Endodermal cell (in vitro differentiated cells): ENCODE data around the gene ADRM1. TPM values are rescaled to one million over a fixed set of nuclear protein-coding genes. Genes with fewer than 3 reads are reported as not detected.

Experiments used
- DNase-seq: peaks from one replicate; pipeline ENCODE4 v3.0.0-alpha.2; 2017
- H3K27ac ChIP-seq: 2 replicates; pipeline ENCODE4 v1.5.1; 2013; ENCODE audit warnings: mild to moderate bottlenecking, low read depth, low read length, moderate library complexity
- H3K27me3 ChIP-seq: 2 replicates; pipeline ENCODE4 v1.6.1; 2013; ENCODE audit warnings: mild to moderate bottlenecking, low read length, moderate library complexity; ENCODE audit not compliant: insufficient read depth, control insufficient read depth, poor library complexity, severe bottlenecking
- H3K36me3 ChIP-seq: 2 replicates; pipeline ENCODE4 v1.7.0; 2013; ENCODE audit warnings: mild to moderate bottlenecking, low read length, moderate library complexity; ENCODE audit not compliant: control insufficient read depth, insufficient read depth
- H3K4me1 ChIP-seq: one replicate; pipeline ENCODE4 v1.7.0; 2013; ENCODE audit warnings: low read length; ENCODE audit not compliant: control insufficient read depth, insufficient read depth
- H3K4me3 ChIP-seq: 2 replicates; pipeline ENCODE4 v1.5.1; 2013; ENCODE audit warnings: mild to moderate bottlenecking, low read length, moderate library complexity
- H3K9ac ChIP-seq: 2 replicates; pipeline ENCODE4 v1.6.1; 2013; ENCODE audit warnings: mild to moderate bottlenecking, low read length, moderate library complexity; ENCODE audit not compliant: poor library complexity, severe bottlenecking; ENCODE audit errors: extremely low read depth
- H3K9me3 ChIP-seq: 2 replicates; pipeline ENCODE4 v1.6.1; 2013; ENCODE audit warnings: mild to moderate bottlenecking, low read length, moderate library complexity; ENCODE audit not compliant: control insufficient read depth
- H3K27ac Mint-ChIP-seq: 2 replicates; pipeline ENCODE4 v1.8.0; 2020; ENCODE audit warnings: mixed read lengths
- H3K27me3 Mint-ChIP-seq: 2 replicates; pipeline ENCODE4 v1.8.0; 2021; ENCODE audit warnings: mild to moderate bottlenecking, mixed read lengths; ENCODE audit not compliant: insufficient read depth
- H3K36me3 Mint-ChIP-seq: 2 replicates; pipeline ENCODE4 v1.8.0; 2020; ENCODE audit warnings: low read depth, mixed read lengths
- H3K4me1 Mint-ChIP-seq: 2 replicates; pipeline ENCODE4 v1.8.0; 2020; ENCODE audit warnings: mixed read lengths
- H3K4me3 Mint-ChIP-seq: 2 replicates; pipeline ENCODE4 v1.8.0; 2020; ENCODE audit warnings: mild to moderate bottlenecking, moderate library complexity, mixed read lengths
- H3K9me3 Mint-ChIP-seq: 2 replicates; pipeline ENCODE4 v1.8.0; 2020; ENCODE audit warnings: mild to moderate bottlenecking, mixed read lengths
- CTCF ChIP-seq: fragments of 200-600 bp; sonication (generic); conservative IDR thresholded peaks from 2 replicates; pipeline ENCODE4 v1.5.0; 2021; ENCODE audit warnings: antibody characterized with exemption, mild to moderate bottlenecking
- WGBS, 2 experiments: methylation state at CpG; one replicate each; pipeline versions ENCODE4 v1.1.5 to v1.1.7; 2013; ENCODE audit warnings: missing lambda C conversion rate in 2 of 2, mixed read lengths in 1 of 2; ENCODE audit not compliant: insufficient coverage in 1 of 2, insufficient read length in 1 of 2; 5-methylcytosine and 5-hydroxymethylcytosine counted together
- total RNA-seq, 2 donors: library from RNA; stranded (reverse); fragmentation: NEBNext Ultra II Directional in 1 of 2; extraction: Animal tissue kit (Norgen Biotek cat#: 25700) in 1 of 2; gene quantifications; 2 replicates in 1 of 2; 3 replicates in 1 of 2; pipeline ENCODE4 v1.2.1, GENCODE V29; 2021

The ADRM1 gene
- total RNA-seq, 2 donors from 2014 or later = 105 to 106 TPM

GRCh38 chr20:62254021-62254724 lies 48.6 kb upstream of the ADRM1 start:
- Mint-ChIP-seq H3K9me3 (no peaks in the 10 kb centered on the region), H3K36me3 (peaks cover 31% of the 10 kb centered on the region), H3K4me1 (no peaks in the 10 kb centered on the region), H3K27ac (peak overlapping the region; percentile 85), H3K4me3 (no peak overlapping the region), H3K27me3 (no peaks in the 10 kb centered on the region)
- Histone ChIP-seq H3K4me1 (no peaks in the 10 kb centered on the region), H3K4me3 (no peak overlapping the region), H3K9ac (no peak overlapping the region), H3K36me3 (peaks cover 24% of the 10 kb centered on the region), H3K9me3 (no peaks in the 10 kb centered on the region), H3K27me3 (no peaks in the 10 kb centered on the region), H3K27ac (peak overlapping the region; percentile 8)
- 87 to 91% methylated on average over 14 to 24 of the region's 24 CpGs for WGBS, 2 experiments
- TF ChIP-seq CTCF = no peak
- DNase-seq = no peak

- no peaks in the 10 kb centered on the region for H3K9me3 ChIP-seq
- H3K9ac ChIP-seq = no peak overlapping the region
- Mint-ChIP-seq H3K27me3 (no peaks in the 10 kb centered on the region), H3K4me3 (no peak overlapping the region), H3K27ac (no peak overlapping the region), H3K4me1 (no peaks in the 10 kb centered on the region), H3K9me3 (no peaks in the 10 kb centered on the region), H3K36me3 (peaks cover 44% of the 10 kb centered on the region)
- H3K36me3 ChIP-seq = peaks cover 39% of the 10 kb centered on the region
- DNase-seq = no peak
- 93 to 99% methylated on average over 10 of the region's 10 CpGs for WGBS, 2 experiments
- H3K27ac ChIP-seq = no peak overlapping the region
- TF ChIP-seq CTCF = no peak
- no peak overlapping the region for H3K4me3 ChIP-seq
- no peaks in the 10 kb centered on the region for H3K27me3 ChIP-seq
- H3K4me1 ChIP-seq = no peaks in the 10 kb centered on the region
Measured at GRCh38 chr20:62255976-62256375, 46.8 kb upstream of the ADRM1 start.

- H3K27ac Mint-ChIP-seq = peak overlapping the region; percentile 7
- Histone ChIP-seq H3K4me3 (no peak overlapping the region), H3K9me3 (no peaks in the 10 kb centered on the region), H3K27ac (no peak overlapping the region), H3K27me3 (no peaks in the 10 kb centered on the region), H3K36me3 (peaks cover 50% of the 10 kb centered on the region), H3K9ac (no peak overlapping the region), H3K4me1 (no peaks in the 10 kb centered on the region)
- peaks cover 62% of the 10 kb centered on the region for H3K36me3 Mint-ChIP-seq
- WGBS, 2 experiments = 84 to 93% methylated on average over 9 to 20 of the region's 20 CpGs
- no peaks in the 10 kb centered on the region for H3K27me3 Mint-ChIP-seq
- no peak overlapping the region for H3K4me3 Mint-ChIP-seq
- DNase-seq = no peak
- no peaks in the 10 kb centered on the region for H3K9me3 Mint-ChIP-seq
- no peaks in the 10 kb centered on the region for H3K4me1 Mint-ChIP-seq
- no peak for TF ChIP-seq CTCF
Measured at GRCh38 chr20:62258499-62259293, 44.1 kb upstream of the ADRM1 start.
